ENCODE data around the gene EXTL1. TPM values are rescaled to one million over a fixed set of nuclear protein-coding genes. Genes with fewer than 3 reads are reported as not detected.

The EXTL1 gene
- total RNA-seq, 2 donors from 2014 or later: 3.3 to 3.7 TPM

DNA sequence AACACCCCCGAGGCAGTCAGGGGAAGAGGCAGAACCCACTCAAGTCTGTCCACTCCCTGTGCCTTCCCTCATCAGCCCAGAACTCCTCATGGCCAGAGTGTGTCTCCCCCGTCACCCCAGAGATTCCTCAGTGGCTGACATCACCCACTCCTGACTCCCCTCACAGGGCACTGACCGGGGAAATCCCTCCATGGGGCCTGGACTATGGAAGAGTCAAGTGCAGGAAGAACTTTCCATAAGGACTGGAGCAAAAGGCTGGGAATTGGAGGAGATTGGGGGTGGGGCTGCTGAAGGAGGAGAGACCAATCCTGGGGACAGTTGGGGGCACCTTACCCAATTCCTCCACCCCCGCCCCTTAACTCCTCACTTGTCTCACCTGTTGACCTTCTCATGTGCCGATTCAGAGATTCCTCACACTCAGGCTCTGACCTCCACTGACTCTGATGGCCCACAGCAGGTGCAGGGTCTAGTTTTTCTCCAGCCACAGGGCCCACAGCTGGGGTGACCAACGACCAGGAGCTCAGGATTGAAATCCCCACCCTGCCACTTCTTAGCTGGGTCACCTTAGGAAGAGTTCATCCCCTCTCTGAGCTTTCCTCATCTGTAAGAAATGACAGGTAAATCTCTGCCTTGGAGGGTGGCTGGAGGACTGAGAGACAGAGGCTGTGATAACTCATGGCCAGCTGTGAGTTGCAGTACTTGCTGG lies 481 bp upstream of the EXTL1 start:
- peaks cover 19% of the 10 kb centered on the region for H3K4me1 Mint-ChIP-seq
- no peak overlapping the region for H3K4me3 ChIP-seq (ENCODE audit: low read length)

DNA sequence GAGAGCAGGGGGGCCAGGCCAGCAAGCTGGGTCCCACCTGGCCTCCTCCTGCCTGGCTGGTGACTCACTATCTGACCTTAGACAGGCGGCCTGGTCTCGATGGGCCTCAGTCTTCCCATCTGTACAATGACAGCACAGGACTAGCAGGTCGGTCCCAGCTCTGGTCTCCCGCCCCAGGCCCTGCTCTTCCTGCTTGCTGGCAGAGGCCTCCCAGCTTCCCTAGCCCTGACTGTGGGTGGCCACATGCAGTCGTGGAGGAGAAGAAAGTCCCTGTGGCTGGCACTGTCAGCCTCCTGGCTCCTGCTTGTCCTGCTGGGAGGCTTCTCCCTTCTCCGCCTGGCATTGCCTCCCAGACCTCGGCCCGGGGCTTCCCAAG lies 817 bp downstream of the EXTL1 start:
- H3K27me3 Mint-ChIP-seq (ENCODE audit: insufficient read depth): peaks cover 2% of the 10 kb centered on the region
- H3K4me1 Mint-ChIP-seq: peaks cover 19% of the 10 kb centered on the region
- WGBS, 2 experiments (ENCODE audit: insufficient coverage in 1 of 2, insufficient read length in 1 of 2): 93% methylated on average over 4 to 8 of the region's 8 CpGs
- Histone ChIP-seq H3K9me3 (ENCODE audit: control insufficient read depth, low read length) (no peaks in the 10 kb centered on the region), H3K27me3 (ENCODE audit: control insufficient read depth, insufficient read depth, low read length, poor library complexity, severe bottlenecking) (no peaks in the 10 kb centered on the region), H3K27ac (ENCODE audit: low read depth, low read length) (no peak overlapping the region), H3K4me1 (ENCODE audit: control insufficient read depth, insufficient read depth, low read length) (peaks cover 2% of the 10 kb centered on the region), H3K36me3 (ENCODE audit: control insufficient read depth, insufficient read depth, low read length) (no peaks in the 10 kb centered on the region), H3K9ac (ENCODE audit: extremely low read depth, low read length, poor library complexity, severe bottlenecking) (no peak overlapping the region), H3K4me3 (ENCODE audit: low read length) (no peak overlapping the region)
- no peak for DNase-seq
- TF ChIP-seq, protein P1, sequence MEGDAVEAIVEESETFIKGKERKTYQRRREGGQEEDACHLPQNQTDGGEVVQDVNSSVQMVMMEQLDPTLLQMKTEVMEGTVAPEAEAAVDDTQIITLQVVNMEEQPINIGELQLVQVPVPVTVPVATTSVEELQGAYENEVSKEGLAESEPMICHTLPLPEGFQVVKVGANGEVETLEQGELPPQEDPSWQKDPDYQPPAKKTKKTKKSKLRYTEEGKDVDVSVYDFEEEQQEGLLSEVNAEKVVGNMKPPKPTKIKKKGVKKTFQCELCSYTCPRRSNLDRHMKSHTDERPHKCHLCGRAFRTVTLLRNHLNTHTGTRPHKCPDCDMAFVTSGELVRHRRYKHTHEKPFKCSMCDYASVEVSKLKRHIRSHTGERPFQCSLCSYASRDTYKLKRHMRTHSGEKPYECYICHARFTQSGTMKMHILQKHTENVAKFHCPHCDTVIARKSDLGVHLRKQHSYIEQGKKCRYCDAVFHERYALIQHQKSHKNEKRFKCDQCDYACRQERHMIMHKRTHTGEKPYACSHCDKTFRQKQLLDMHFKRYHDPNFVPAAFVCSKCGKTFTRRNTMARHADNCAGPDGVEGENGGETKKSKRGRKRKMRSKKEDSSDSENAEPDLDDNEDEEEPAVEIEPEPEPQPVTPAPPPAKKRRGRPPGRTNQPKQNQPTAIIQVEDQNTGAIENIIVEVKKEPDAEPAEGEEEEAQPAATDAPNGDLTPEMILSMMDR (conservative IDR thresholded peaks at IDR 0.05): no peak
- H3K4me3 Mint-ChIP-seq: no peak overlapping the region
- H3K9me3 Mint-ChIP-seq: no peaks in the 10 kb centered on the region
- H3K27ac Mint-ChIP-seq: no peak overlapping the region
- H3K36me3 Mint-ChIP-seq (ENCODE audit: low read depth): no peaks in the 10 kb centered on the region

More for the DNA sequence above, 481 bp upstream of the EXTL1 start:
- Mint-ChIP-seq H3K4me3 (peak overlapping the region; percentile 65), H3K36me3 (ENCODE audit: low read depth) (no peaks in the 10 kb centered on the region), H3K9me3 (no peaks in the 10 kb centered on the region), H3K27me3 (ENCODE audit: insufficient read depth) (peaks cover 2% of the 10 kb centered on the region), H3K27ac (no peak overlapping the region)
- H3K9ac ChIP-seq (ENCODE audit: extremely low read depth, low read length, poor library complexity, severe bottlenecking): no peak overlapping the region
- no peaks in the 10 kb centered on the region for H3K36me3 ChIP-seq (ENCODE audit: control insufficient read depth, insufficient read depth, low read length)
- TF ChIP-seq, protein P1 (conservative IDR thresholded peaks at IDR 0.05): no peak
- H3K4me1 ChIP-seq (ENCODE audit: control insufficient read depth, insufficient read depth, low read length): peaks cover 2% of the 10 kb centered on the region
- H3K27me3 ChIP-seq (ENCODE audit: control insufficient read depth, insufficient read depth, low read length, poor library complexity, severe bottlenecking): no peaks in the 10 kb centered on the region
- DNase-seq: no peak
- WGBS, 2 experiments (ENCODE audit: insufficient coverage in 1 of 2, insufficient read length in 1 of 2): 86 to 92% methylated on average over 2 to 6 of the region's 6 CpGs
- no peak overlapping the region for H3K27ac ChIP-seq (ENCODE audit: low read depth, low read length)
- no peaks in the 10 kb centered on the region for H3K9me3 ChIP-seq (ENCODE audit: control insufficient read depth, low read length)

DNA sequence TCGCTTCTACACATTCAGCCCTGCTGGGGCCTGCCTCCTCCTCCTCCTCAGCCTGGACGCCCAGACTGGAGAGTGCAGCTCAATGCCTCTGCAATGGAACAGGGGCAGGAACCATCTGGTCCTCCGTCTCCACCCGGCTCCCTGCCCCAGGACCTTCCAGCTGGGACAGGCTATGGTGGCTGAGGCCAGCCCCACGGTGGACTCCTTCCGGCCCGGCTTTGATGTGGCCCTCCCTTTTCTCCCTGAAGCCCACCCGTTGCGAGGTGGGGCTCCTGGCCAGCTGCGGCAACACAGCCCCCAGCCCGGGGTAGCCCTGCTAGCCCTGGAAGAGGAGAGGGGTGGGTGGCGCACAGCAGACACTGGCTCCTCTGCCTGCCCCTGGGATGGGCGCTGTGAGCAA lies 1.4 kb downstream of the EXTL1 start:
- Mint-ChIP-seq H3K9me3 (no peaks in the 10 kb centered on the region), H3K27me3 (ENCODE audit: insufficient read depth) (peaks cover 2% of the 10 kb centered on the region), H3K4me3 (no peak overlapping the region), H3K4me1 (peaks cover 19% of the 10 kb centered on the region), H3K27ac (no peak overlapping the region), H3K36me3 (ENCODE audit: low read depth) (no peaks in the 10 kb centered on the region)
- DNase-seq: no peak
- Histone ChIP-seq H3K9me3 (ENCODE audit: control insufficient read depth, low read length) (no peaks in the 10 kb centered on the region), H3K9ac (ENCODE audit: extremely low read depth, low read length, poor library complexity, severe bottlenecking) (no peak overlapping the region), H3K4me3 (ENCODE audit: low read length) (no peak overlapping the region), H3K27ac (ENCODE audit: low read depth, low read length) (no peak overlapping the region), H3K27me3 (ENCODE audit: control insufficient read depth, insufficient read depth, low read length, poor library complexity, severe bottlenecking) (no peaks in the 10 kb centered on the region), H3K36me3 (ENCODE audit: control insufficient read depth, insufficient read depth, low read length) (no peaks in the 10 kb centered on the region), H3K4me1 (ENCODE audit: control insufficient read depth, insufficient read depth, low read length) (peaks cover 2% of the 10 kb centered on the region)
- 88 to 92% methylated on average over 3 to 13 of the region's 13 CpGs for WGBS, 2 experiments (ENCODE audit: insufficient coverage in 1 of 2, insufficient read length in 1 of 2)
- TF ChIP-seq, protein P1 (conservative IDR thresholded peaks at IDR 0.05): no peak

Data from endodermal cell (in vitro differentiated cells).